ENCODE results near the gene BCKDHB.

Gene BCKDHB

GRCh38 chr6:80338201-80338836 lies 231.8 kb downstream of the BCKDHB start:
- FAIRE-seq (no peak), DNase-seq (ENCODE audit: insufficient read length, low spot score) (no peak)
- TF ChIP-seq TAF1 (IDR thresholded peaks at IDR 0.05; ENCODE audit: low read depth, low read length) (no peak), POLR2A (IDR thresholded peaks at IDR 0.05; ENCODE audit: low read depth, low read length) (no peak), PAX5 (IDR thresholded peaks at IDR 0.05; ENCODE audit: insufficient read depth, low read length, severe bottlenecking) (no peak), SPI1 (IDR thresholded peaks at IDR 0.05; ENCODE audit: low read depth, low read length) (no peak), POU2F2 (IDR thresholded peaks at IDR 0.05; ENCODE audit: low read depth, low read length) (no peak), POLR2AphosphoS5 (IDR thresholded peaks at IDR 0.05; ENCODE audit: low read depth, low read length) (no peak)

- FAIRE-seq (no peak), DNase-seq (ENCODE audit: insufficient read length, low spot score) (no peak)
Measured at GRCh38 chr6:80339421-80339820, 232.9 kb downstream of the BCKDHB start.

GRCh38 chr6:80340280-80340679 lies 233.8 kb downstream of the BCKDHB start:
- no peak for DNase-seq (ENCODE audit: insufficient read length, low spot score)
- FAIRE-seq: no peak
- TF ChIP-seq POU2F2 (IDR thresholded peaks at IDR 0.05; ENCODE audit: low read depth, low read length) (no peak), PAX5 (IDR thresholded peaks at IDR 0.05; ENCODE audit: insufficient read depth, low read length, severe bottlenecking) (no peak), POLR2AphosphoS5 (IDR thresholded peaks at IDR 0.05; ENCODE audit: low read depth, low read length) (no peak), TAF1 (IDR thresholded peaks at IDR 0.05; ENCODE audit: low read depth, low read length) (no peak), SPI1 (IDR thresholded peaks at IDR 0.05; ENCODE audit: low read depth, low read length) (no peak), POLR2A (IDR thresholded peaks at IDR 0.05; ENCODE audit: low read depth, low read length) (no peak)

More at GRCh38 chr6:80339421-80339820, 232.9 kb downstream of the BCKDHB start:
- TF ChIP-seq TAF1 (IDR thresholded peaks at IDR 0.05; ENCODE audit: low read depth, low read length): no peak
- TF ChIP-seq PAX5 (IDR thresholded peaks at IDR 0.05; ENCODE audit: insufficient read depth, low read length, severe bottlenecking): no peak
- TF ChIP-seq SPI1 (IDR thresholded peaks at IDR 0.05; ENCODE audit: low read depth, low read length): no peak
- no peak for TF ChIP-seq POLR2A (IDR thresholded peaks at IDR 0.05; ENCODE audit: low read depth, low read length)
- TF ChIP-seq POLR2AphosphoS5 (IDR thresholded peaks at IDR 0.05; ENCODE audit: low read depth, low read length): no peak
- TF ChIP-seq POU2F2 (IDR thresholded peaks at IDR 0.05; ENCODE audit: low read depth, low read length): no peak

- DNase-seq (ENCODE audit: insufficient read length, low spot score): no peak
- no peak for FAIRE-seq
- no peak for TF ChIP-seq SPI1 (IDR thresholded peaks at IDR 0.05; ENCODE audit: low read depth, low read length)
- TF ChIP-seq TAF1 (IDR thresholded peaks at IDR 0.05; ENCODE audit: low read depth, low read length): no peak
- no peak for TF ChIP-seq POLR2A (IDR thresholded peaks at IDR 0.05; ENCODE audit: low read depth, low read length)
Measured at GRCh38 chr6:80340686-80341085, 234.2 kb downstream of the BCKDHB start.

- DNase-seq (ENCODE audit: insufficient read length, low spot score) (no peak), FAIRE-seq (no peak)
- TF ChIP-seq SPI1 (IDR thresholded peaks at IDR 0.05; ENCODE audit: low read depth, low read length) (no peak), POLR2AphosphoS5 (IDR thresholded peaks at IDR 0.05; ENCODE audit: low read depth, low read length) (no peak), POU2F2 (IDR thresholded peaks at IDR 0.05; ENCODE audit: low read depth, low read length) (no peak)
Measured at GRCh38 chr6:80341330-80341729, 234.9 kb downstream of the BCKDHB start.

GRCh38 chr6:80343511-80343910 lies 237.0 kb downstream of the BCKDHB start:
- FAIRE-seq (peak; percentile 68), DNase-seq (ENCODE audit: insufficient read length, low spot score) (no peak)
- TF ChIP-seq POLR2AphosphoS5 (IDR thresholded peaks at IDR 0.05; ENCODE audit: low read depth, low read length) (no peak), PAX5 (IDR thresholded peaks at IDR 0.05; ENCODE audit: insufficient read depth, low read length, severe bottlenecking) (no peak), POU2F2 (IDR thresholded peaks at IDR 0.05; ENCODE audit: low read depth, low read length) (no peak), SPI1 (IDR thresholded peaks at IDR 0.05; ENCODE audit: low read depth, low read length) (no peak), TAF1 (IDR thresholded peaks at IDR 0.05; ENCODE audit: low read depth, low read length) (no peak)

GRCh38 chr6:80347101-80347500 lies 240.6 kb downstream of the BCKDHB start:
- FAIRE-seq: no peak
- TF ChIP-seq POLR2A (IDR thresholded peaks at IDR 0.05; ENCODE audit: low read depth, low read length): no peak
- no peak for TF ChIP-seq SPI1 (IDR thresholded peaks at IDR 0.05; ENCODE audit: low read depth, low read length)
- TF ChIP-seq TAF1 (IDR thresholded peaks at IDR 0.05; ENCODE audit: low read depth, low read length): no peak
- TF ChIP-seq PAX5 (IDR thresholded peaks at IDR 0.05; ENCODE audit: insufficient read depth, low read length, severe bottlenecking): no peak
- no peak for TF ChIP-seq POLR2AphosphoS5 (IDR thresholded peaks at IDR 0.05; ENCODE audit: low read depth, low read length)
- TF ChIP-seq POU2F2 (IDR thresholded peaks at IDR 0.05; ENCODE audit: low read depth, low read length): no peak

GRCh38 chr6:80348263-80348662 lies 241.8 kb downstream of the BCKDHB start:
- DNase-seq (ENCODE audit: insufficient read length, low spot score) (no peak), FAIRE-seq (no peak)
- no peak for TF ChIP-seq POLR2AphosphoS5 (IDR thresholded peaks at IDR 0.05; ENCODE audit: low read depth, low read length)
- TF ChIP-seq SPI1 (IDR thresholded peaks at IDR 0.05; ENCODE audit: low read depth, low read length): no peak
- TF ChIP-seq POU2F2 (IDR thresholded peaks at IDR 0.05; ENCODE audit: low read depth, low read length): no peak
- TF ChIP-seq POLR2A (IDR thresholded peaks at IDR 0.05; ENCODE audit: low read depth, low read length): no peak
- TF ChIP-seq TAF1 (IDR thresholded peaks at IDR 0.05; ENCODE audit: low read depth, low read length): no peak
- no peak for TF ChIP-seq PAX5 (IDR thresholded peaks at IDR 0.05; ENCODE audit: insufficient read depth, low read length, severe bottlenecking)

More at GRCh38 chr6:80347101-80347500, 240.6 kb downstream of the BCKDHB start:
- no peak for DNase-seq (ENCODE audit: insufficient read length, low spot score)

GRCh38 chr6:80356000-80356399 lies 249.5 kb downstream of the BCKDHB start:
- DNase-seq (ENCODE audit: insufficient read length, low spot score) (no peak), FAIRE-seq (no peak)
- TF ChIP-seq PAX5 (IDR thresholded peaks at IDR 0.05; ENCODE audit: insufficient read depth, low read length, severe bottlenecking): no peak
- TF ChIP-seq POLR2A (IDR thresholded peaks at IDR 0.05; ENCODE audit: low read depth, low read length): no peak
- no peak for TF ChIP-seq TAF1 (IDR thresholded peaks at IDR 0.05; ENCODE audit: low read depth, low read length)
- TF ChIP-seq POU2F2 (IDR thresholded peaks at IDR 0.05; ENCODE audit: low read depth, low read length): no peak
- TF ChIP-seq POLR2AphosphoS5 (IDR thresholded peaks at IDR 0.05; ENCODE audit: low read depth, low read length): no peak
- TF ChIP-seq SPI1 (IDR thresholded peaks at IDR 0.05; ENCODE audit: low read depth, low read length): no peak

- no peak for TF ChIP-seq SPI1 (IDR thresholded peaks at IDR 0.05; ENCODE audit: low read depth, low read length)
- no peak for TF ChIP-seq POLR2A (IDR thresholded peaks at IDR 0.05; ENCODE audit: low read depth, low read length)
- TF ChIP-seq TAF1 (IDR thresholded peaks at IDR 0.05; ENCODE audit: low read depth, low read length): no peak
- no peak for TF ChIP-seq POU2F2 (IDR thresholded peaks at IDR 0.05; ENCODE audit: low read depth, low read length)
- FAIRE-seq: no peak
- no peak for DNase-seq (ENCODE audit: insufficient read length, low spot score)
Measured at GRCh38 chr6:80356545-80356944, 250.1 kb downstream of the BCKDHB start.
